OCI-LY3 (cell line): ENCODE data around the gene IGFN1.

Experiments
- H2AFZ ChIP-seq: fragments of 200-600, 300-600 bp; shearing (Covaris generic); 2 replicates; pipeline ENCODE4 v1.6.0; 2014; ENCODE audit warnings: antibody characterized with exemption, low read depth, low read length
- H3K27ac ChIP-seq: fragments of 200-600, 300-600 bp; sonication (generic); 2 replicates; pipeline ENCODE4 v1.5.1; 2014; ENCODE audit warnings: mild to moderate bottlenecking, low read length, moderate library complexity, mixed read lengths
- H3K27me3 ChIP-seq: fragments of 200-600, 300-600 bp; sonication (generic); 2 replicates; pipeline ENCODE4 v1.6.1; 2014; ENCODE audit warnings: low read depth, low read length, mixed read lengths
- H3K36me3 ChIP-seq: fragments of 200-600, 300-600 bp; sonication (generic); replicated peaks from 2 replicates; pipeline ENCODE3; 2014; ENCODE audit warnings: low read depth, low read length, mixed read lengths
- H3K4me1 ChIP-seq: fragments of 300-600, 200-600 bp; sonication (generic); 2 replicates; pipeline ENCODE4 v1.6.1; 2014; ENCODE audit warnings: low read length, mixed read lengths
- H3K4me2 ChIP-seq: fragments of 200-600, 300-600 bp; sonication (generic); 2 replicates; pipeline ENCODE4 v1.6.1; 2014; ENCODE audit warnings: low read length, mixed read lengths
- H3K4me3 ChIP-seq: fragments of 300-600, 200-600 bp; sonication (generic); 2 replicates; pipeline ENCODE4 v1.5.1; 2014; ENCODE audit warnings: antibody characterized with exemption, mild to moderate bottlenecking, low read length, moderate library complexity
- H3K79me2 ChIP-seq: fragments of 300-600, 200-600 bp; shearing (Covaris generic); 2 replicates; pipeline ENCODE4 v1.6.1; 2014; ENCODE audit warnings: mild to moderate bottlenecking, low read length, mixed read lengths
- H3K9ac ChIP-seq: fragments of 300-600, 200-600 bp; shearing (Covaris generic); 2 replicates; pipeline ENCODE4 v1.6.0; 2014; ENCODE audit warnings: mild to moderate bottlenecking, low read length, moderate library complexity
- H3K9me3 ChIP-seq: fragments of 200-600, 300-600 bp; shearing (Covaris generic); 2 replicates; pipeline ENCODE4 v1.6.1; 2014; ENCODE audit warnings: low read length, mixed read lengths; ENCODE audit not compliant: insufficient read depth
- H4K20me1 ChIP-seq: fragments of 200-600, 300-600 bp; sonication (generic); 2 replicates; pipeline ENCODE4 v1.6.1; 2016; ENCODE audit warnings: low read length, mixed read lengths; ENCODE audit not compliant: insufficient read depth
- EZH2phosphoT487 ChIP-seq: fragments of 200-600 bp; shearing (Covaris generic); IDR thresholded peaks from 2 replicates; pipeline ENCODE4 v1.6.1; 2018; ENCODE audit warnings: antibody characterized with exemption, mixed run types, low read depth
- TF ChIP-seq, protein P1 (sequence below): fragments of 200-600, 300-600 bp; sonication (generic); IDR thresholded peaks from 2 replicates; pipeline ENCODE4 v1.5.1; 2014; ENCODE audit warnings: antibody characterized with exemption, low read length, low read depth

The IGFN1 gene

DNA sequence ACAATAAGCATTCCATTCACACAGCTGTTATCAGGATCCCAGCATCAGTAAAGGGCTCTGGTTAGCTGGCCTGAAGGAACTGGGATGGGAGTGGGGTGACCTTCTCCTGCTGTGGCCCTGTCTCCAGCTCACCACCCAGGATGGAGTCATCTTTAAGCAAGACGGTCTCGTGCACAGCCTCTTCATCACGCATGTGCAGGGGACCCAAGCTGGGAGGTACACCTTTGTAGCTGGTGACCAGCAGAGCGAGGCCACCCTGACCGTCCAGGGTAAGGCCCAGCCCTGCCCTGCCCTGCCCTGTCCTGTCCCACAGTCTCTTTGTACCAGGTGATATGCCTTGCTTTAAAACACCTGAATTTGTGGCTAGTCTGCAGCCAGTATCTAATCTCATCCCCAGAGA, 24.3 kb downstream of the IGFN1 start:
- H3K4me1 ChIP-seq = no peaks in the 10 kb centered on the region
- H3K9me3 ChIP-seq = no peaks in the 10 kb centered on the region
- H3K4me2 ChIP-seq = no peak overlapping the region
- H3K9ac ChIP-seq = no peak overlapping the region
- no peak overlapping the region for H3K4me3 ChIP-seq
- H3K36me3 ChIP-seq = no peaks in the 10 kb centered on the region
- H4K20me1 ChIP-seq = no peaks in the 10 kb centered on the region
- peaks cover 18% of the 10 kb centered on the region for H3K27me3 ChIP-seq
- no peak overlapping the region for H3K27ac ChIP-seq
- H3K79me2 ChIP-seq = no peaks in the 10 kb centered on the region
- TF ChIP-seq, protein P1, sequence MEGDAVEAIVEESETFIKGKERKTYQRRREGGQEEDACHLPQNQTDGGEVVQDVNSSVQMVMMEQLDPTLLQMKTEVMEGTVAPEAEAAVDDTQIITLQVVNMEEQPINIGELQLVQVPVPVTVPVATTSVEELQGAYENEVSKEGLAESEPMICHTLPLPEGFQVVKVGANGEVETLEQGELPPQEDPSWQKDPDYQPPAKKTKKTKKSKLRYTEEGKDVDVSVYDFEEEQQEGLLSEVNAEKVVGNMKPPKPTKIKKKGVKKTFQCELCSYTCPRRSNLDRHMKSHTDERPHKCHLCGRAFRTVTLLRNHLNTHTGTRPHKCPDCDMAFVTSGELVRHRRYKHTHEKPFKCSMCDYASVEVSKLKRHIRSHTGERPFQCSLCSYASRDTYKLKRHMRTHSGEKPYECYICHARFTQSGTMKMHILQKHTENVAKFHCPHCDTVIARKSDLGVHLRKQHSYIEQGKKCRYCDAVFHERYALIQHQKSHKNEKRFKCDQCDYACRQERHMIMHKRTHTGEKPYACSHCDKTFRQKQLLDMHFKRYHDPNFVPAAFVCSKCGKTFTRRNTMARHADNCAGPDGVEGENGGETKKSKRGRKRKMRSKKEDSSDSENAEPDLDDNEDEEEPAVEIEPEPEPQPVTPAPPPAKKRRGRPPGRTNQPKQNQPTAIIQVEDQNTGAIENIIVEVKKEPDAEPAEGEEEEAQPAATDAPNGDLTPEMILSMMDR = no peak
- no peak for TF ChIP-seq EZH2phosphoT487
- H2AFZ ChIP-seq = no peak overlapping the region

GRCh38 chr1:201215531-201216357, 25.1 kb downstream of the IGFN1 start:
- Histone ChIP-seq H3K4me2 (no peak overlapping the region), H3K4me3 (no peak overlapping the region), H2AFZ (no peak overlapping the region), H3K9ac (no peak overlapping the region), H3K27me3 (peaks cover 18% of the 10 kb centered on the region), H3K4me1 (no peaks in the 10 kb centered on the region), H3K79me2 (no peaks in the 10 kb centered on the region), H3K36me3 (no peaks in the 10 kb centered on the region), H3K9me3 (no peaks in the 10 kb centered on the region), H4K20me1 (no peaks in the 10 kb centered on the region), H3K27ac (no peak overlapping the region)
- TF ChIP-seq, protein P1 = no peak
- no peak for TF ChIP-seq EZH2phosphoT487

DNA sequence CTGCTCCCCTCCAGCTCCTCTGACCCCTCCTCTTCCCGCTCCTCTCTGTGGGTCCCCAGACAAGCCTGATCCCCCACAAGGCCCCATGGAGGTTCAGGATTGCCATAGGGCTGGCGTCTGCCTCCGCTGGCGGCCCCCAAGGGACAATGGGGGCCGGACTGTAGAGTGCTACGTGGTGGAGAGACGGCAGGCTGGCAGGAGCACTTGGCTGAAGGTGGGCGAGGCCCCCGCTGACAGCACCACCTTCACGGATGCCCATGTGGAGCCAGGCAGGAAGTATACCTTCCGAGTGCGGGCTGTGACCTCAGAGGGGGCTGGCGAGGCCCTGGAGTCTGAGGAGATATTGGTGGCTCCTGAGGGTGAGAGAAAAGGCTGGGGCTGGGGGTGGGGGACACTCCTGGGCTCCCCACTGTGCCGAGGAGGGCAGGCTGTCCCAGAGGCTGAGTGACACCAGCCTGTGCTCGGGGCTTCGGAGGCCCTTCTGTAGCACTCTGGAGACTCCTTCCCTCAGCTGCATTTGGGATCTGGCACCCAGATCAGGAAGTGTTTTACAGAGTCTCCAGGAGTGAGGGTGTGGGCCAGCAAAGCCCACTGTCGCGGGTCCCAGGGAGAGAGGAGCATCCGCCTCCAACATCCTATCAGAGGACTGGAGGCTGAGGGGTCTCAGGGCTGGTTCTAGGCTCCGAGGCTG, 25.9 kb downstream of the IGFN1 start:
- Histone ChIP-seq H3K9me3 (no peaks in the 10 kb centered on the region), H3K27ac (no peak overlapping the region), H3K79me2 (no peaks in the 10 kb centered on the region), H3K36me3 (no peaks in the 10 kb centered on the region), H3K4me3 (no peak overlapping the region), H3K4me1 (no peaks in the 10 kb centered on the region), H4K20me1 (no peaks in the 10 kb centered on the region), H2AFZ (no peak overlapping the region), H3K27me3 (peaks cover 16% of the 10 kb centered on the region), H3K4me2 (no peak overlapping the region), H3K9ac (no peak overlapping the region)
- no peak for TF ChIP-seq EZH2phosphoT487
- TF ChIP-seq, protein P1 = no peak

DNA sequence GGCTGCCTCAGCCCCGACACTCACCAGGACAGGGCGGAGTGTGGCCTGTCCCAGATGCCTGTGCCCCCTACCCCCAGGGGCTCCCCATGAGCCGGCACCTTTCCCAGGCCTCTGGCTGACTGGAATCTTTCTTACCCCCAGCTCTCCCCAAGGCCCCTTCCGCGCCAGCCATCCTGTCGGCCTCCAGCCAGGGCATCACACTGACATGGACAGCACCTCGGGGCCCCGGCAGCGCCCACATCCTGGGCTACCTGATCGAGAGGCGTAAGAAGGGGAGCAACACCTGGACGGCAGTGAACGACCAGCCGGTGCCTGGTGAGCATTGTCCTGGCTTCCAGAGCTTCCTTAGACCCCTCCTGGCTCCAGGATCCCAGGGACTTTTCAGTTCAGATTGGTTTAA, 26.5 kb downstream of the IGFN1 start:
- Histone ChIP-seq H3K79me2 (no peaks in the 10 kb centered on the region), H3K27me3 (peaks cover 10% of the 10 kb centered on the region), H2AFZ (no peak overlapping the region), H3K27ac (no peak overlapping the region), H4K20me1 (no peaks in the 10 kb centered on the region), H3K4me1 (no peaks in the 10 kb centered on the region), H3K4me3 (no peak overlapping the region), H3K4me2 (no peak overlapping the region), H3K9ac (no peak overlapping the region), H3K36me3 (no peaks in the 10 kb centered on the region), H3K9me3 (no peaks in the 10 kb centered on the region)
- no peak for TF ChIP-seq EZH2phosphoT487
- TF ChIP-seq, protein P1 = no peak
